Dendritic cell treated with granulocyte-macrophage colony-stimulating factor and Interleukin-4, amounts not matched to agents 40 ng/mL and 50 ng/mL, for 4 days (primary cell): ENCODE measurements around the gene PRKAB2.
"Not testable (repeated sequence)": the region's sequence is repeated elsewhere in the genome, so short reads cannot be mapped to it uniquely, and the experiment has no call there.

Experiments
- H3K27ac Mint-ChIP-seq: one replicate; pipeline ENCODE4 v1.8.0; 2022; ENCODE audit warnings: mild to moderate bottlenecking, mixed read lengths
- H3K27me3 Mint-ChIP-seq: one replicate; pipeline ENCODE4 v1.8.0; 2022; ENCODE audit warnings: mild to moderate bottlenecking, mixed read lengths
- H3K36me3 Mint-ChIP-seq: one replicate; pipeline ENCODE4 v1.8.0; 2022; ENCODE audit warnings: low read depth, mixed read lengths
- H3K4me1 Mint-ChIP-seq: one replicate; pipeline ENCODE4 v1.8.0; 2022; ENCODE audit warnings: low read depth, mixed read lengths
- H3K4me3 Mint-ChIP-seq: one replicate; pipeline ENCODE4 v1.8.0; 2022; ENCODE audit warnings: mild to moderate bottlenecking, moderate library complexity, mixed read lengths
- H3K9me3 Mint-ChIP-seq: one replicate; pipeline ENCODE4 v1.8.0; 2022; ENCODE audit warnings: mixed read lengths
- intact Hi-C: fragments of 100-400 bp; cut with micrococcal nuclease; formaldehyde crosslinking; loops from one replicate; pipeline ENCODE4 v1.15.0; 2022

Gene PRKAB2

DNA sequence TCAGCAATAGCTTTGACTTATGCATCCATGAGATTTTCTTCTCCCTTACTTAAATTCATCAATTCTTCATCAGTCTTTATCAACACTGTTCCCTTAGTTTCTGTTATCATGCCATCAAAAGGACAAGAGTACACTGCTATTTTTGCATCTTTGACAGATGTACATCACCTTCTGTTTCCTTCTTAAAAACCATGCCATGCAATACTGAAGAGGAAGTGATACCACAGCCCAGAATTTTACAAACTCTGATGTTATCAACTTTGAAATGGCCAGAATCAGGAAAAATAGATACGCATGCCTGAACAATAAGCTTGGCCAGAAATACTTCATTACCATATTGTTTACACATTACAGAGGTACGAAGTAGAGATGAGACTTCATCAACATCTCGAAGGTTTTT, 31.8 kb upstream of the PRKAB2 start:
- Mint-ChIP-seq H3K4me3 (no peak overlapping the region), H3K9me3 (no peaks in the 10 kb centered on the region), H3K27ac (no peak overlapping the region), H3K36me3 (peaks cover 17% of the 10 kb centered on the region), H3K27me3 (no peaks in the 10 kb centered on the region), H3K4me1 (peaks cover 15% of the 10 kb centered on the region)
- intact Hi-C loops: no loop called here

GRCh38 chr1:147202576-147202975, 30.3 kb upstream of the PRKAB2 start:
- Mint-ChIP-seq H3K27me3 (no peaks in the 10 kb centered on the region), H3K4me1 (peaks cover 15% of the 10 kb centered on the region), H3K9me3 (no peaks in the 10 kb centered on the region), H3K4me3 (no peak overlapping the region), H3K27ac (no peak overlapping the region), H3K36me3 (peaks cover 3% of the 10 kb centered on the region)
- intact Hi-C loops: no loop called here

GRCh38 chr1:147201786-147202185, 29.5 kb upstream of the PRKAB2 start:
- no peaks in the 10 kb centered on the region for H3K27me3 Mint-ChIP-seq
- no peaks in the 10 kb centered on the region for H3K36me3 Mint-ChIP-seq
- intact Hi-C loops: no loop called here
- H3K4me1 Mint-ChIP-seq: peaks cover 15% of the 10 kb centered on the region
- no peak overlapping the region for H3K4me3 Mint-ChIP-seq
- no peak overlapping the region for H3K27ac Mint-ChIP-seq
- no peaks in the 10 kb centered on the region for H3K9me3 Mint-ChIP-seq

GRCh38 chr1:147201276-147201675, 29.0 kb upstream of the PRKAB2 start:
- Mint-ChIP-seq H3K4me3 (no peak overlapping the region), H3K9me3 (no peaks in the 10 kb centered on the region), H3K27ac (no peak overlapping the region), H3K4me1 (peaks cover 15% of the 10 kb centered on the region), H3K36me3 (no peaks in the 10 kb centered on the region), H3K27me3 (no peaks in the 10 kb centered on the region)
- intact Hi-C loops: no loop called here

- H3K36me3 Mint-ChIP-seq, H3K9me3 Mint-ChIP-seq, H3K4me1 Mint-ChIP-seq, H3K27me3 Mint-ChIP-seq, H3K27ac Mint-ChIP-seq, intact Hi-C loops, H3K4me3 Mint-ChIP-seq: not testable (repeated sequence)
Measured at GRCh38 chr1:147197324-147197723, 25.1 kb upstream of the PRKAB2 start.

DNA sequence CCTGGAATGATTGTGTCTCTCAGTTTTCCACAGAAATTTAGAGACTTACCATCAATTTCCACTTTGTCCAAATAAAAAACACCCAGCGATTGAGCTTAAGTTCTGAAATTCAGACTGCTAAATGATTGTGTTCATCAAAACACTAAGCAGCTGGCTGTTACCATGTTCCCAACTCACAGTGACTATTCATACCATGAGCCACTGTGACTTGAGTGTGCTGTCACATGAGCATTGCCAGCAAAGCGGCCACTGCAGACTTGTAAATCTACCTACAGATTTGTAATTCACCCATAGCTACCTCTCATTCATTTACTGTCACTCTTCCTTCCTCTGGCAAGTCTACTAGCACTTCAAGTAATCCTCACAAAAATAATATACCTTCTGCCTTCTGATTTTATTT, 17.2 kb upstream of the PRKAB2 start:
- H3K27me3 Mint-ChIP-seq: no peaks in the 10 kb centered on the region
- no peaks in the 10 kb centered on the region for H3K9me3 Mint-ChIP-seq
- no peak overlapping the region for H3K4me3 Mint-ChIP-seq
- no peaks in the 10 kb centered on the region for H3K36me3 Mint-ChIP-seq
- no peak overlapping the region for H3K27ac Mint-ChIP-seq
- no peaks in the 10 kb centered on the region for H3K4me1 Mint-ChIP-seq
- intact Hi-C loops: no loop called here

DNA sequence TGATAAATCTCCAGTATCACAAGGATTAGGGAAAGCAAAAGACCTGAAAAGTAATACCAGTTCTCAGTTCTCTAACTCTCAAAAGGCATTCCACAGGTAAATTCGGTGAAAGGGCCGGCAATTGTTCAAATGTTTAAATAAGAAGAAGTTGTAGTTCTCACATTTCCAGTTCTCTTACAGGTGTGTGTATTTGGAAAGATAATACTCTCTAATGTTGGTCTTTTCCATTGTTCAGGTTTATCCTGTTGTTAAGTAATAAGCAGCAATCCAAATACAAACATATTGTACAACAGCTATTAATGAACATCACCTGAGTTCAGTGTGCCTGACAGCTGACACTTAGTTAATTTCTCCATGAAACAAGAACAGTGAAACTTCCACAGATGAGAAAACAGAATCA, 13.2 kb upstream of the PRKAB2 start:
- no peaks in the 10 kb centered on the region for H3K27me3 Mint-ChIP-seq
- no peaks in the 10 kb centered on the region for H3K36me3 Mint-ChIP-seq
- H3K4me1 Mint-ChIP-seq: no peaks in the 10 kb centered on the region
- H3K27ac Mint-ChIP-seq: no peak overlapping the region
- H3K9me3 Mint-ChIP-seq: no peaks in the 10 kb centered on the region
- H3K4me3 Mint-ChIP-seq: no peak overlapping the region
- intact Hi-C loops: no loop called here

GRCh38 chr1:147177611-147178380, 5.5 kb upstream of the PRKAB2 start:
- H3K4me3 Mint-ChIP-seq: no peak overlapping the region
- peaks cover 29% of the 10 kb centered on the region for H3K36me3 Mint-ChIP-seq
- intact Hi-C loops: no loop called here

DNA sequence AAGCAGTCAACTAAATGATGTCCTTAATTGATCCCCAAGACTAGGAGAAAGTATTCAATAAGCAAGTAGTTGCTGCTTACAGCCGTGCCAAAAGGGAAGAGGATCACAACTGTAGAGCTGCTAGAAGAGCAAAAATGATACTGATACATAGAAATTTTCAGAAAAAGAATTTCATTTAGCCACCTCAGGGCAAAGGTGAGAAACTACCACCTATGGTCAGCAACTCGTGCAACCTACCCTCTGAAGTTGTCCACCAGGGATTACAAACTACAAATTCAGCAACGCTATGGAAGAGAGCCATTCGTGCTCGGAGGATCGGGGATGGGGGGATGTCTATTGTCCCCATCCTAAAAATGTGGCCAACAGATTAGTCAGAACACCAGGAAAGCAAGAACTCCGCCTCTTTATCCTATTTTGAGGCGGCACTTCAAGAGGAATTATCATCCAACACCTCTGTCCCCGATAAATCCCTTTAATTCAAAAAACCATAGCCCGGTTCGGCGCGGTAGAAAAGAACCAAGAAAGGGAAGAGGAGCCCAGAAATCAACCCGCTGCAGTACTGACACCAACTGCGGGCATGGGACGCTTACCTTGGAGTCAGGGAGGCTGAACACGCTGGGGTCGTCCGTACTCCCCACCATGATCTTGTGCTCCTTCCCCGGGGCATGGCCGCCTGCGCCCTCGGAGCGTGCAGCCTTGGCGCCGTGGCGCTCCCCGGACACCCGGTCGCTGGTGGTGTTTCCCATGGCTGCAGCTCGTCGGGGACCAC, 687 bp downstream of the PRKAB2 start:
- Mint-ChIP-seq H3K27ac (peak overlapping the region; percentile 96), H3K4me1 (peaks cover 33% of the 10 kb centered on the region), H3K4me3 (peak overlapping the region; percentile 87), H3K27me3 (no peaks in the 10 kb centered on the region), H3K9me3 (no peaks in the 10 kb centered on the region), H3K36me3 (peaks cover 33% of the 10 kb centered on the region)
- intact Hi-C loops: loop anchor here (1.0 kb wide), 2 partner anchors 54 to 71 kb away; partner anchors contain the start of genes CHD1L and FMO5

More at GRCh38 chr1:147177611-147178380, 5.5 kb upstream of the PRKAB2 start:
- H3K27ac Mint-ChIP-seq: no peak overlapping the region
- peaks cover 11% of the 10 kb centered on the region for H3K27me3 Mint-ChIP-seq
- H3K4me1 Mint-ChIP-seq: peaks cover 18% of the 10 kb centered on the region
- no peaks in the 10 kb centered on the region for H3K9me3 Mint-ChIP-seq

GRCh38 chr1:147169840-147170674, 2.2 kb downstream of the PRKAB2 start:
- intact Hi-C loops: no loop called here
- no peak overlapping the region for H3K4me3 Mint-ChIP-seq
- no peak overlapping the region for H3K27ac Mint-ChIP-seq
- no peaks in the 10 kb centered on the region for H3K9me3 Mint-ChIP-seq
- peaks cover 33% of the 10 kb centered on the region for H3K4me1 Mint-ChIP-seq
- H3K27me3 Mint-ChIP-seq: no peaks in the 10 kb centered on the region
- H3K36me3 Mint-ChIP-seq: peaks cover 42% of the 10 kb centered on the region

DNA sequence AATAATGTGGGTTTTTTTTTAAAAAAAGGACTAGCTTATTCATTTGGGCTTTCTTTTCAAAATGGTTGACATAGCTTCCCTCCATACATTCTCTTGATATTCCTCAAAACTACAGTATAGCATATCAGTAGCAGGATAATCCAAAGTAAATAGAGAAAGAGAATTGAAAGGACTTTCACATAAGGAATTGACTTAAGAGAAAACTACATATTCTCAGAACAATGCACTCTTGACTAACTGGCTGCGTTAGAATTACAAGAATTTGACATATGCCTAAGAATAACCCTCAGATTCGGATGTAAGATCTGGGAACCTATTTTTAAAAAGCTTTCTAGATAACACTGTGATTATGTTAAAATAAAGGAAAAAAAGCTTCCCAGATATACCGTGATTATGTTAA, 3.1 kb downstream of the PRKAB2 start:
- Mint-ChIP-seq H3K36me3 (peaks cover 42% of the 10 kb centered on the region), H3K4me3 (no peak overlapping the region), H3K9me3 (no peaks in the 10 kb centered on the region), H3K4me1 (peaks cover 29% of the 10 kb centered on the region), H3K27ac (no peak overlapping the region), H3K27me3 (no peaks in the 10 kb centered on the region)
- intact Hi-C loops: no loop called here

DNA sequence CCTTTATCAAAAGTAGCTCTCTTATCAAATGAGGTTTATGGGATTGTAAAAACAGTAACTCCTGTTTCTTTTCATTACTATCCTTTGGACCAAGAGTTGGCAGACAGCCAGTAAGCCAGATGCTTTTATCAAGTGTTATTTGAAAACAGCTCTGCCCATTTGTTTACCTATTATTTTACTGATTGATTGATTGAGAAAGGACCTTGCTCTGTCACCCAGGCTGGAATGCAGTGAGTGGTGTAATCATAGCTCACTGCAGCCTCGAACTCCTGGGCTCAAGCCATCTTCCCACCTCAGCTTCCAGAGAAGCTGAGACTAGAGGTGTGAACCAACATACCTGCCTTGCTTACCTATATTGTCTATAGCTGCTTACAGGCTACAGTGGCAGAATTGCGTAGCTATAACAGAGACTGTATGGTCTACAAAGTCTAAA, 3.6 kb downstream of the PRKAB2 start:
- peaks cover 25% of the 10 kb centered on the region for H3K4me1 Mint-ChIP-seq
- peaks cover 45% of the 10 kb centered on the region for H3K36me3 Mint-ChIP-seq
- intact Hi-C loops: no loop called here
- H3K4me3 Mint-ChIP-seq: no peak overlapping the region
- H3K9me3 Mint-ChIP-seq: no peaks in the 10 kb centered on the region
- no peaks in the 10 kb centered on the region for H3K27me3 Mint-ChIP-seq
- no peak overlapping the region for H3K27ac Mint-ChIP-seq

DNA sequence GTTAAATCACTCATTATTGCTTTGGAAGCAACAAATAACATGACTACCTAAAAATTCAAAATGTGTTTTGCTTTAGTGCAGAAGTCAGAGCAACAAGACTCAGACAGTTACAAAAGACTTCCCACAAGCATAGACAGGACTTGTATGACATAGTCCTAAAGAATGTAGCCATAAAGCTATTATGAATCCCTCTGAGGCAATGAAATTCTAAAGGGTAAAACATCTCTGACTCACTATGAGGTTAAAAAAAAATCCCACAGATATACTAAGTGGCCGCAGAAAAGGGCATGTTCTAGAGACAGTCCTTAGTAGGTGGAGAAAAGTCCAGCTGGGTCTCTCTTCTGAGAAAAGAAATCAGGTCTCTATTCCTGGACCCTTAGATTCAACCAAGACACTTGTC, 4.9 kb downstream of the PRKAB2 start:
- Mint-ChIP-seq H3K4me1 (peaks cover 20% of the 10 kb centered on the region), H3K9me3 (no peaks in the 10 kb centered on the region), H3K27me3 (no peaks in the 10 kb centered on the region), H3K4me3 (no peak overlapping the region), H3K27ac (no peak overlapping the region), H3K36me3 (peaks cover 45% of the 10 kb centered on the region)
- intact Hi-C loops: no loop called here

DNA sequence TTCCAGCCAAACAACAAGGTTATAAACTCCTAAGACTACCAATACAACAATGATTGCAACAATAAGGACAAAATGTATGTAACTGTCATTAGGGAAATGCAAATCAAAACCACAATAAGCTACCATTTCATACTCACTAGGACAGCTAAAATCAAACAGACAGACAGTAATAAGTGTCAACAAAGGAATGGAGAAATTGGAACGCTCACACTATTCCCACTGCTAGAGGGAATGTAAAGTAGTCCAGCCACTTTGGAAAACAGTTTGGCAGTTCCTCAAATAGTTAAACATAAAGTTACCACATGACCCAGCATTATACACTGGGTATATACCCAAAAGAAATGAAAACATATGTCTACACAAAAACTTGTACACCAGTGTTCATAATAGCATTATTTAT, 9.3 kb downstream of the PRKAB2 start:
- no peaks in the 10 kb centered on the region for H3K4me1 Mint-ChIP-seq
- no peaks in the 10 kb centered on the region for H3K27me3 Mint-ChIP-seq
- peaks cover 79% of the 10 kb centered on the region for H3K36me3 Mint-ChIP-seq
- H3K4me3 Mint-ChIP-seq: no peak overlapping the region
- no peaks in the 10 kb centered on the region for H3K9me3 Mint-ChIP-seq
- intact Hi-C loops: no loop called here
- H3K27ac Mint-ChIP-seq: no peak overlapping the region
